Progenitor cell of endocrine pancreas (in vitro differentiated cells): ENCODE data around the gene AK5. TPM values are rescaled to one million over a fixed set of nuclear protein-coding genes. Genes with fewer than 3 reads are reported as not detected.

ENCODE experiments used
- DNase-seq: peaks from one replicate; pipeline ENCODE4 v3.0.0; 2021; ENCODE audit warnings: low spot score; ENCODE audit not compliant: unreplicated experiment
- H3K27ac Mint-ChIP-seq: 2 replicates; pipeline ENCODE4 v1.8.0; 2021; ENCODE audit warnings: mild to moderate bottlenecking, moderate library complexity, mixed read lengths
- H3K27me3 Mint-ChIP-seq: 2 replicates; pipeline ENCODE4 v1.8.0; 2021; ENCODE audit warnings: mixed read lengths
- H3K36me3 Mint-ChIP-seq: 2 replicates; pipeline ENCODE4 v1.8.0; 2022; ENCODE audit warnings: mixed read lengths; ENCODE audit not compliant: insufficient read depth
- H3K4me1 Mint-ChIP-seq: 2 replicates; pipeline ENCODE4 v1.8.0; 2021; ENCODE audit warnings: low read depth, mixed read lengths
- H3K4me3 Mint-ChIP-seq: 2 replicates; pipeline ENCODE4 v1.8.0; 2021; ENCODE audit warnings: low read depth, mild to moderate bottlenecking, moderate library complexity, mixed read lengths
- H3K9me3 Mint-ChIP-seq: 2 replicates; pipeline ENCODE4 v1.8.0; 2021; ENCODE audit warnings: low read depth, mixed read lengths
- total RNA-seq: library from RNA; stranded (reverse); gene quantifications from 2 replicates; pipeline ENCODE4 v1.2.1, GENCODE V29; 2021
- TF ChIP-seq, protein P1 (sequence below): fragments of 200-600 bp; sonication (generic); IDR thresholded peaks from one replicate; pipeline ENCODE4 v1.5.0; 2021; ENCODE audit warnings: antibody characterized with exemption, mild to moderate bottlenecking; ENCODE audit not compliant: unreplicated experiment

Gene AK5
- total RNA-seq, 1 donor from 2014 or later: 4.0 TPM

DNA sequence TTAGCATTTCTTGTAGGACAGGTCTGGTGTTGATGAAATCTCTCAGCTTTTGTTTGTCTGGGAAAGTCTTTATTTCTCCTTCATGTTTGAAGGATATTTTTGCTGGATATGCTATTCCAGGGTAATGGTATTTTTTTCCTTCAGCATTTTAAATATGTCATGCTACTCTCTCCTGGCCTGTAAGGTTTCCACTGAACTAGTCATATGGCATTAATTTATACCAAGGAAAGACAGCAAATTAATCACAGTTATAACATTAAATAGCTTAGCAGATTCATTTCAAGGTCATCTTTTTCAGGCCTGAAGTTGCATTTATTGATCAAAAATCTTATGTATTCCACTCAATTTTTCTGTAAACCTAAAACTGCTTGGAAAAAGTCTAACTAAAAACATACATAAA is 54.9 kb downstream of the AK5 start:
- TF ChIP-seq, protein P1, sequence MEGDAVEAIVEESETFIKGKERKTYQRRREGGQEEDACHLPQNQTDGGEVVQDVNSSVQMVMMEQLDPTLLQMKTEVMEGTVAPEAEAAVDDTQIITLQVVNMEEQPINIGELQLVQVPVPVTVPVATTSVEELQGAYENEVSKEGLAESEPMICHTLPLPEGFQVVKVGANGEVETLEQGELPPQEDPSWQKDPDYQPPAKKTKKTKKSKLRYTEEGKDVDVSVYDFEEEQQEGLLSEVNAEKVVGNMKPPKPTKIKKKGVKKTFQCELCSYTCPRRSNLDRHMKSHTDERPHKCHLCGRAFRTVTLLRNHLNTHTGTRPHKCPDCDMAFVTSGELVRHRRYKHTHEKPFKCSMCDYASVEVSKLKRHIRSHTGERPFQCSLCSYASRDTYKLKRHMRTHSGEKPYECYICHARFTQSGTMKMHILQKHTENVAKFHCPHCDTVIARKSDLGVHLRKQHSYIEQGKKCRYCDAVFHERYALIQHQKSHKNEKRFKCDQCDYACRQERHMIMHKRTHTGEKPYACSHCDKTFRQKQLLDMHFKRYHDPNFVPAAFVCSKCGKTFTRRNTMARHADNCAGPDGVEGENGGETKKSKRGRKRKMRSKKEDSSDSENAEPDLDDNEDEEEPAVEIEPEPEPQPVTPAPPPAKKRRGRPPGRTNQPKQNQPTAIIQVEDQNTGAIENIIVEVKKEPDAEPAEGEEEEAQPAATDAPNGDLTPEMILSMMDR: no peak
- no peaks in the 10 kb centered on the region for H3K27me3 Mint-ChIP-seq

DNA sequence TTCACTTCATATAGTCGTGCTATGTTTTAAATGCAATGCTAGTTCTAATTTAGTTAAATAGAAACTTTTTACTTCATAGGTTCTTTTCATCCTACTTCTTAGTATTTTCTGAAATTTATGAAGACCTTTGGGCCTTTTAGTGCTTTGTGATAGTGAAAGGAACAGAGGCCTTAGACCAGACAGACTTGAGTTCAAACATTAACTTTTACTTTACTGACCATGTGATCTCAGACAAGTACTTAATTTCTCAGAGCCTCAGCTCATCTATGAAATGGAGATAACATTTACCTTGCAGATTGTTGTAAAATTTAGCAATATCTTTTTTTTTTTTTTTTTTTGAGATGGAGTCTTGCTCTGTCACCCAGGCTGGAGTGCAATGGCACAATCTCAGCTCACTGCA is 57.5 kb downstream of the AK5 start:
- TF ChIP-seq, protein P1: no peak
- Mint-ChIP-seq H3K27me3 (no peaks in the 10 kb centered on the region), H3K4me3 (no peak overlapping the region), H3K4me1 (peaks cover 14% of the 10 kb centered on the region), H3K9me3 (no peaks in the 10 kb centered on the region), H3K36me3 (no peaks in the 10 kb centered on the region), H3K27ac (no peak overlapping the region)
- DNase-seq: no peak

More for the DNA sequence above, 54.9 kb downstream of the AK5 start:
- Mint-ChIP-seq H3K4me1 (peaks cover 10% of the 10 kb centered on the region), H3K4me3 (no peak overlapping the region), H3K27ac (no peak overlapping the region), H3K36me3 (no peaks in the 10 kb centered on the region), H3K9me3 (no peaks in the 10 kb centered on the region)
- no peak for DNase-seq

DNA sequence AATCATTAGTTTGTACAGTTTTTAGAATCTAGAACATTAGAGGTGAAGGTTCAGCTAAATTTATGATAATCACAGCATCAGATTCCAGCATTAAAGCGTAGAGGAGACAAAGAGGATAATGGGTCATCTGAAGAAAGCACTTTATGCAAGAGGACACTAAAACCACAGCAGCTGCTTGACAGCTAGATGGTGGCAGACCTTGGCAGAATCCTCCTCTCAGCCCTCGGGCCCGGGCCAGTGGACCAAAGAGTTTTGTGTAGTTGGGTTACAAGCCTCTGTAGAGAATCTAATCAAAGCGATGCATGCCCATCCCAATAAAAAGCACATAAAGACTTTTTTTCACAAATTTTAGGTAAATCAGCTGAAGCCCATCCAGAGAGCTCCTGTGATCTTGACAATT is 59.4 kb downstream of the AK5 start:
- no peak for DNase-seq
- H3K36me3 Mint-ChIP-seq: no peaks in the 10 kb centered on the region
- H3K27ac Mint-ChIP-seq: no peak overlapping the region
- H3K4me1 Mint-ChIP-seq: peaks cover 14% of the 10 kb centered on the region
- no peaks in the 10 kb centered on the region for H3K27me3 Mint-ChIP-seq
- TF ChIP-seq, protein P1: no peak
- H3K9me3 Mint-ChIP-seq: no peaks in the 10 kb centered on the region
- no peak overlapping the region for H3K4me3 Mint-ChIP-seq

- TF ChIP-seq, protein P1: no peak
- no peak overlapping the region for H3K27ac Mint-ChIP-seq
- no peak for DNase-seq
- H3K4me3 Mint-ChIP-seq: no peak overlapping the region
- no peaks in the 10 kb centered on the region for H3K27me3 Mint-ChIP-seq
- H3K9me3 Mint-ChIP-seq: no peaks in the 10 kb centered on the region
- H3K4me1 Mint-ChIP-seq: peaks cover 12% of the 10 kb centered on the region
- no peaks in the 10 kb centered on the region for H3K36me3 Mint-ChIP-seq
These were observed 60.9 kb downstream of the AK5 start for GRCh38 chr1:77342745-77343144.

- TF ChIP-seq, protein P1: no peak
- no peak for DNase-seq
- H3K27me3 Mint-ChIP-seq: no peaks in the 10 kb centered on the region
- no peak overlapping the region for H3K4me3 Mint-ChIP-seq
- H3K27ac Mint-ChIP-seq: no peak overlapping the region
- H3K4me1 Mint-ChIP-seq: peaks cover 4% of the 10 kb centered on the region
- H3K36me3 Mint-ChIP-seq: no peaks in the 10 kb centered on the region
- no peaks in the 10 kb centered on the region for H3K9me3 Mint-ChIP-seq
These were observed 65.8 kb downstream of the AK5 start for GRCh38 chr1:77347646-77348045.
